Urothelium cell line (cell line): ENCODE results near the gene TACC2.
A peak's percentile ranks its signal among the peaks of the same experiment; 100 is the strongest.
"Not testable (repeated sequence)": the region's sequence is repeated elsewhere in the genome, so short reads cannot be mapped to it uniquely, and the experiment has no call there.

ENCODE experiments used
- DNase-seq: peaks from one replicate; pipeline ENCODE4 v3.0.0; 2011; ENCODE audit warnings: low spot score, mixed read lengths
- FAIRE-seq: peaks from 2 replicates; lab custom pipeline; 2011; peaks lifted over from hg19 to GRCh38; lab: Jason Lieb, UNC

The TACC2 gene

DNA sequence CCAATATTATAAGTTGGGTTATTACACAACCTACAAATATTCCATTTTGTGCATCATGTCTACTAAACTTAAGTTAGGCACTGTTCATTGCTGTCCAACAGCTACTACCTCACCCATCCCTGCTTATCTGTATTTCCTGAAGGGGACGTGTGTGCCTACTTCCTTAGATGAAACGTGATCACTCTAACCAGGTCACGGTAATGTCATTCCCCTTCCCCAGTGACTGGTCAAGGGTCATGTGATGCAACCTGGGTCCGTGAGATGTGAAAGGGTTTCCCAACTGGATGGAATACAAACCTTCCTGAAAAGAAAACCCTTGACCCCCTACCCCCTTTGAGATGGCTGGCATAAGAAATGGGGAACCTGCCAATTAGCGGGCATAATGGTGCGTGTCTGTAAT lies 12.4 kb upstream of the TACC2 start:
- no peak for DNase-seq
- peak; percentile 5 for FAIRE-seq

DNA sequence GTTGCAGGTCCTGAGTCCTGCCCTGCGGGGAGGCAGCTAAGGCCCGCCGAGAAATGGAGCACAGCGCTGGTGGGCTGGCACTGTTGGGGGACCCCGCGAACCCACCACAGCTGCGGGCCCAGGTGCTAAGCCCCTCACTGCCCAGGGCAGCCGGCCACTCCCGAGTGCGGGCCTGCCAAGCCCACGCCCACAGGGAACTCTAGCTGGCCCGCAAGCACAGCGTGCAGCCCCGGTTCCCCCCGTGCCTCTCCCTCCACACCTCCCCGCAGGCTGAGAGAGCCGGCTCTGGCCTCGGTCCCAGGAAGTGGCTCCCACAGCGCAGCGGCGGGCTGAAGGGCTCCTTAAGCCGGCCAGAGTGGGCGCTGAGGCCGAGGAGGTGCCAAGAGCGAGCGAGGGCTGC lies 10.5 kb upstream of the TACC2 start:
- FAIRE-seq (no peak), DNase-seq (no peak)

DNA sequence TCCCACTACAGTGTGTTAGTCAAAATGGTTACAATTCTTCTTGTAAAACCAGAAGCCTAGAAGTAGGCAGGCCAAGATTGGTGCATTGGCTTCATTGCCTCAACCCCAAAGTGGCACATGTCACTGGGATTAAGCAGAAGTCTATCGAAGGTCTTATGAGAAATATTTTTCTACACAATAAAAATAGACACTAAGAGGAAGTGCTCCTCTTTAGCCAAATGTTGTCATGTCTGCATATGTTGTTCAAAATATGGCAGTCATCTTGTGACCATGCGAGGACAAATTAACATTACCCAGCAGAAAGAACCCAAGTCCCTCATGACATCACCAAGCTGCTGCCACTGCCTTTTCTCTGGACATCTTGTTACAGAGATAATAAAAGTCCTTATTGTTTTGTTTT lies 7.6 kb upstream of the TACC2 start:
- no peak for FAIRE-seq
- DNase-seq: no peak

DNA sequence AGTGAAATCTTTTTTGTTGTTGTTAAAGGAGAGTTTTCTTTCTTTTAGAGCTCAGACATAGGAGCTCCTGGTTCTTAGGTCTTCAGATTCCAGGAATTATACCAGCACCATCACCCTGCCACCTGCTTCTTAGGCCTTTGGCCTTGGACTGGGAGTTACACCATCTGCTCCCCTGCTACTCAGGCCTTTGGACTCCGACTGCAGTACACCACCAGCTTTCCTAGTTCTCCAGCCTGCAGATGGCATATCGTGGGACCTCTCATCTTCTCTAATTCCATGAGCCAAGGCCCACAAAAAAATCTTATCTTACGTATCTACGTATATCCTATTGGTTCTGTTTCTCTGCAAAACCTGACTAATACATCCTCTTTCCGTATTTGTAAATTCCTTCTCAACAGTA lies 5.1 kb upstream of the TACC2 start:
- FAIRE-seq (no peak), DNase-seq (no peak)

DNA sequence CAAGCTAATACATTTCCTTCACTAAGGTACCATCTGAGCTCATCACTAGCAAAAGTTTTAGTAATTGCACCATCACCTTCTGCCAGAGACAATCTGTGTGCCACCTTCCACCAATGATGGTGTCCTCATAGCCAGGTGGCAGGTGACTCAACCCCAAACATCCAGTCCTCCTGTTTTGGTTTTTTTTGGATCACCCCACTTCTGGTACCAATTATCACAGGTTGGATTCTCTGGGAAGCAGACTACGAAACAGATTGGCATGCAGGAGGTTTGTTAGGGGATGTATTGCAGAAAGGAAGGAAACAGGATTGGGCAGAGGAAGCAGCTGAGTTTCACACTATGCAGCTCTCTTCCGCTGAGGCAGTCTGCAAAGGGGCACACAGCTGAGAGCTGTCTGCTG lies 4.5 kb upstream of the TACC2 start:
- DNase-seq (no peak), FAIRE-seq (no peak)

DNA sequence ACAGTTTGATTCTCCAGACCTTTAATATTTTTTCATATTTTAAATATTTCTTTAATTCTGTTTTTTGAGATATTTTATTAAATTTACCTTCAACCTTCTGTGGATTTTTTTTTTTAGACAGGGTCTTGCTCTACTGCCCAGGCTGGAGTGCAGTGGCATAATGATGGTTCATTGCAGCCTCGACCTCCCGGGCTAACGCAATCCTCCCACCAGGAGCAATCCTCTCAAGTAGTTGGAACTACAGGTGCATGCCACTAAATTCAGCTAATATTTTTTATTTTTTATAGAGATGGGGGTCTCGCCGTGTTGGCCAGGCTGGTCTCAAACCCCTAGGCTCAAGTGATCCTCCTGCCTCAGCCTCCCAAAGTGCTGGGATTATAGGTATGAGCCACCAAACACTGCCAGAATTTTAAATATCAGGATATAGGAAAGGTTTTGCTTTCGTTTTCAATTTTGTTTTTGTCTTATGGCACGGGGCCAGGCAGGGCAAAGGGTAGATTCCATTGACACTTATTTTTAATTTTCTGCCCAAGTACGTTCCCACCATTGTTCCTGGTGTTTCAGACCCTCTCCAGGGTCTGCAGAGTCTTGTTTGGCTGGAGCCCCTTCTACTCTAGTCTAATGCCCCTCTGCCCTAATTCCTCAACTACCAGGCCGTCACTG lies 1.2 kb downstream of the TACC2 start:
- no peak for DNase-seq
- no peak for FAIRE-seq

DNA sequence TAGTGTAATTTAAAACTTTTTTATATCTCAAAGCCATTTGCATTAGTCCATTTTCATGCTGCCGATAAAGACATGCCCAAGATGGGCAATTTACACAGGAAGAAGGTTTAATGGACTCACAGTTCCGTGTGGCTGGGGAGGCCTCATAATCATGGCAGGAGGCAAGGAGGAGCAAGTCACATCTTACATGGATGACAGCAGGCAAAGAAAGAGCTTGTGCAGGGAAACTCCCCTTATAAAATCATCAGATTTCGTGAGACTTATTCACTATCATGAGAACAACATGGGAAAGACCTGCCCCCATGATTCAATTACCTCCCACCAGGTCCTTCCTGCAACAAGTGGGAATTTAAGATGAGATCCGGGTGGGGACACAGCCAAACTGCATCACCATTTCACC lies 2.8 kb downstream of the TACC2 start:
- DNase-seq, FAIRE-seq: not testable (repeated sequence)

DNA sequence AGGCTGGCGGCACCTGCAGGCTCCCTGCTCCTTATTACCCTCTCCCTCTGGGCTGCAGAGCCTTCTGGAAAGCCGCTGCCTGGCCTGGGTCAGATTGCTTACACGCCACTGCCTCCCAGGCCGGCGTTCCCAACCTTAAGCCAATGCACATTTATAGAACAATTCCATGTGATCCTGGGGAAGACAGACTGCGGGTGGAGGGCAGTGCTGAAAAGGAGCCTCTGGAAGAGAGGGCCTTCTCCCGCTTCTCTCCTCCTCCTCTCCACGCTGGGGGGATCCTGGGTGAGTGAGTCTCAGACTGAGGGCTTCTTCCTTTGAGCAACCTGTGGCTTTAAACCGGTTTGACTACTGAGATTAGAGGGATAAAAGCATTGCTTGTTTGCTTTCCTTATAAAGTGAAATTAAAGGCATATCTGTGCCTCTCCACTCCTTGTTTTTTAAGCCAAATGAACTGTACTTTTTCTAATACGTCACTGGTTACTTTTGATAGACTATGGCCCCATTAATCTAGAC lies 5.5 kb downstream of the TACC2 start:
- no peak for FAIRE-seq
- DNase-seq: no peak

DNA sequence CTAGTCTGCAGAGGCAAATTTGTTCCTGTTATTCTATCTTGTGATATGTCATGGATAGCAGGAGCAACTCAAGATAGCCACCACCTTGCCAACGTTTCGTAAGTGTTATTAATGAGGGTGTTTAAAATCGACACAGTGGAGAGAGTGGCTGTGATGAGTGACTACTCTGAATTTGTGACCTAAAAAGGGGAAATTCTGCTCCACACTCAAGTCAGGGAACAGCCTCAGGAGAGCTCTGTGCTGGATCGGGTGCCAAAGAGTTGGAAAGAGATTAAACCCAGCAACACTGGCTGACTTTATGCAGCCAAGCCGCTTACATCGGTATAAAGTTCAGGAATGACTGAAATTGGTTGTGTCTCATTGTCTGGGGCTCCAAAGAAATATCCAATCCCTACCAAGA lies 9.5 kb downstream of the TACC2 start:
- FAIRE-seq: no peak
- no peak for DNase-seq

DNA sequence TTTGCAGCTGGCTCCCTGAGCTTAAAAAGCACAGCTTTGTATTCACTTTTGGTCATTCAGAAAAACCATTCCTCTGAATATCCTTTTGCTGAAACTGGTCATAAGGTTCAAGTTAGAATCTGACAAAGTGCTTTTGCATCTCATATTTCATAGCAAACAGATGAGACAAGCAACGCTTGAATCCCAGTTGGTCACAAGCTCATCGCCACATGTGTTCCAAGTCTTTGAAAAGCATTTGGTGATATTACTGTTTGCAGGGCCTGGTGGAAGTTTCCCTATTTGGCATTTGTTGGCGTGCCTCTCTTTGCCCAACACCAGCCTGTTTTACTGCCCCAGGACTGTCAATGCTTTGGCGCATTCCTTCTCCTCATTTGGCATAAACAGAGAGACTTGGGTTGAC lies 10.3 kb downstream of the TACC2 start:
- no peak for DNase-seq
- no peak for FAIRE-seq

DNA sequence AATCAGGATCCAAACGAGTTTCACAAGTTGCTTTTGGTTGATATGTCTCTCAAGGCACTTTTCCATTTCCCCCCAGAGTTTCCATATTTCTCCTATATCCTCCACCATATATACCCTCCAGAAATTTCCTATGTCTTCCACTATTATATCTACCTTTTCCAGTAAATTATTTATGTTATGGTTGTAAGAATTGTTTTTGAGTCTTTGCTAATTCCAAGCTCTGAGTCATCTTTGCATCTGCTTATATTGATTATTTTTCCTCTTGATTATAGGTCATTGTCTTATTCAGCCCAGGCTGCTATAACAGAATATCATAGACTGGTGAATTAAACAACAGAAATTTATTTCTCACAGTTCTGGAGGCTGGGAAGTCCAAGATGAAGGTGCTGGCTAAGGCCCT lies 12.7 kb downstream of the TACC2 start:
- no peak for FAIRE-seq
- DNase-seq: no peak

DNA sequence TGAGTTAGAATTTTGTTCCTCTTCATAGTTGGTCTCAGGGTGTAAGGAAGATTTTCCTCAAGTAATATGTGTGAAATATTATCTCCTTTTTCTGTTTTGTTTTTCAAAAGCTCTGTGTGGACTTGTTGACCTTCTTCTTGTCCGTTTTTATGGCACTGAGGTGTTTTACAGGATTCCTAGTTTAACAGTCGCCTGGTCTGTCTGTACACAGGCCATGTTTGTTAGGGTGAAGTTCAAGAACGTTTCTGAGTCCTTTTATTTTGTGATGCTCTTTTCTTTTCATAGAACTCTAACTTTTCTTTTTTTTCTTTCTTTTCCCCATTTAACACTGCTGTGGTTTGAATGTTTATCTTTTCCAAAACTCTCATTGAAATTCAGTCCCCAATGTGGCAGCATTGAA lies 18.5 kb downstream of the TACC2 start:
- no peak for FAIRE-seq

DNA sequence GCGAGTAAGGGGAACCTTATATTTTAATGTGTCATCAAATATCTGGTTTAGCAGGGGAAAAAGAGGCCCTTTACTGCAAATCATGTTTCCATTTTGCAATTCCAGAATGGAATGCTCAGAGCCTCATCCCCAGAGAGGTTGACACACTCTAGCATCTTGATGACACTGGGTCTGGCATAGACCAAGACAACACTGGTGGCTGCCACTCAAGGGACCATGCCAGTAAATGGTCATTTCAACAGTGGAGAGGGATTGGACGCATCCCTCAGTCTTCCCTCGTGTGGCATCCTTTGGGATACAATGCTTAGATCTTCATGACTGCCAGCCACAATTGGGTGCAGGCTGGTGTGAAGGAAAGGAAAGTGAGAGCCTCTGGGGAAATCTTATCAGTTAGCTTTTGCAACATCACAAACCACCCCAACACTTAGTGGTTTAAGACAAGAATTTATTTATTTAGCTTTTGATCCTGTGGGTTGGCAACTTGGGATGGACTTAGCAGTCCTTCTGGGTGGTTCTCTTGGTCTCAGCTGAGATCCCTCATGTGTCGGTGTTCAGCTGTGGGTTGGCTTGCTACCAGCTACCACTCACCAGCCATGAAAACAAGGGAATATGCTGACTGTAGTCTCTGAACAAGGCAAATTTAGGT lies 21.6 kb downstream of the TACC2 start:
- DNase-seq: no peak
- FAIRE-seq: no peak

More for the DNA sequence above, 18.5 kb downstream of the TACC2 start:
- DNase-seq: no peak

DNA sequence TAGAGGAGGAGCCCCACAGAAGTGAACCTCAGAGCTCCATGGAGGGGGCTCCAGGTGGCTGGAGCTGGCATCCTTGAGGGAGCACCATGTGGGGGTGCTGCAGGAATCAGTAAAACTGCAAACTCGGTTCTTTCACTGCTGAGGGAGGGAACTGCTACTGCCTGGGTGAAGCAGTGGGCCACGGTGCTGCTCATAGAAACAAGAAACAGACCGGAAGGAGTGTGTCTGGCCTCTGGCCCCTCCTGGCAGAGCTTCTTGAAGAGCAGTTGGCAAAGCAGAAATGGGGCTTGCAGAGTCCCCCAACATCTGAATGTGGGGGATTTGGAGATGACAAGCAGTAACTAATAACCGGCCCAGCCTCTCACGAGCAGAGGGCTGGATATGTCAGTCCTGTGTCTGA lies 23.8 kb downstream of the TACC2 start:
- no peak for DNase-seq
- FAIRE-seq: no peak

DNA sequence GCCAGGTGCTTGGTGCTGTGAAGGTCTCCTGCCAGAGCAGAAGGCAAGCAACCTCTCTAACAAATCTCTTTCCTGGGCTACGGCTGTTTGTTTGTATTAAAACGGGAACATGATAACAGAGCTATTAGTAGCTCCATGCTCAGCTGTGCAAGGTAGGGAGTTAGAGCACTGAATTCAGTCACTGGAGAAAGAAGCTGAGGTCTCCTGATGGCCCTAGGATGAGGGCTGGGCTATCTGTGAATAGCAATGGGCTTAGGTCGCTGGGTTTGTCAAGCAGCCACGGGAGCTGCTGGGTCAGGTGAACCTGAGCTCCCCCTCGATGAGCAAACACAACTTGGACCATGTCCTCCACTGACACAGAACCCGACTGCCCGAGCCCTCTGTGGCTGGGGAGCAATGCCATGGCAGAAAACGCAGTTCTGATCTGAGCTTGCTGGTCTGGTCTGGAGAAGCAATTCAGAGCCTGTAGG lies 24.4 kb downstream of the TACC2 start:
- FAIRE-seq (no peak), DNase-seq (no peak)

DNA sequence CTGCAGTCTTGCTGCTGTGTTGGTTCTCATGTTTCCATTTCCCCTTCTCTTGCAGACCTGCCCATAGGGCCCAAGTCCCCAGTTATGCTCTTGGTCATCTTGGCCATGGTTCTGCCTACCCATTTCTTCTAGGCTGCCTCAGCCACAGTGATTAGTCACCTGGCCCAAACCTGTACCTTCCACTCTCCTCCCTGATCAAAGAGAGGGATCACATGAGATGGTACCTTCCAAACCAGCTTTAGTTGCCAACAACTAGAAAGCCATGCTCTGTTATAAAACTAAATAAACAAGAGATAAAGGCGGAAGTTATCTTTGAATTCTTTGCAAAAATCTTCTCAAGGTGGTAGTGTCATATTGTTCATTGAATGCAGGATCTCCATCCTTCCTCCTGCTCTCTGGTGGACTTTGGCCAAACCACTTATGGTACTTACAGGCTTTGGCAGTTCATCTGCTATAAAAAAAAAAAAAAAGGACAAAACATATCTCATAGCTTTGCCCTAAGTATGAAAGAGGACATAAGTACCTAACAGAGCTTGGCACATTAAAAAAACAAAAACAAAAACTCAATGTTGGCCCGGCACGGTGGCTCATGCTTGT lies 25.8 kb downstream of the TACC2 start:
- DNase-seq (no peak), FAIRE-seq (no peak)

DNA sequence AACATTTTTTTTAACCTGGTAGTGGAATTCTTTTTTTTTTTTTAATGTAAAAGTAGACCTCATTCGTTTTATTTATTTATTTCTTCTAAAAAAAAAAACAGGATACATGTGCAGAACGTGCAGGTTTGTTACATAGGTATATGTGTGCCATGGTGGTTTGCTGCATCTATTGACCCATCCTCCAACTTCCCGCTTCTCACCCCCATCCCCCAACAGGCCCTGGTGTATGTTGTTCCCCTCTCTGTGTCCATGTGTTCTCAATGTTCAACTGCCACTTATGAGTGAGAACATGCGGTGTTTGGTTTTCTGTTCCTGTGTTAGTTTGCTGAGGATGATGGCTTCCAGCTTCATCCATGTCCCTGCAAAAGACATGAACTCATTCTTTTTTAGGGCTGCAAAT lies 29.0 kb downstream of the TACC2 start:
- DNase-seq, FAIRE-seq: not testable (repeated sequence)

DNA sequence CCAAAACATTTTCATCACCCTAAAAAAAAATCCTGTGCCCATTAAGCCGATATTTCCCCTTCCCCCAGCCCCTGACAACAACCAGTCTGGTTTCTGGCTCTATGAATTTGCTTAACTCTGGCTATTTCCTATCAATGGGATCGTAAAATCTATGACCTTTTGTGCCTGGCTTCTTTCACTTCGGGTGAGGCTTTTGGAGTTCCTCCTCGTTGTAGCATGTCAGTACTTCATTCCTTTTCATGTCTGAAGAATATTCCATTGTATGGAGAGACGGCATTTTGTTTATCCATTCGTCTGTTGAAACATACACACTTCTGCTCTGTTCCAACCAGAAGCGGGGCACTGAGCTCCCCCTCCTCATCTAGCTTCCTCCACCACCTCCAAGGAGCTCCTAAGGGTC lies 29.5 kb downstream of the TACC2 start:
- FAIRE-seq (no peak), DNase-seq (no peak)

DNA sequence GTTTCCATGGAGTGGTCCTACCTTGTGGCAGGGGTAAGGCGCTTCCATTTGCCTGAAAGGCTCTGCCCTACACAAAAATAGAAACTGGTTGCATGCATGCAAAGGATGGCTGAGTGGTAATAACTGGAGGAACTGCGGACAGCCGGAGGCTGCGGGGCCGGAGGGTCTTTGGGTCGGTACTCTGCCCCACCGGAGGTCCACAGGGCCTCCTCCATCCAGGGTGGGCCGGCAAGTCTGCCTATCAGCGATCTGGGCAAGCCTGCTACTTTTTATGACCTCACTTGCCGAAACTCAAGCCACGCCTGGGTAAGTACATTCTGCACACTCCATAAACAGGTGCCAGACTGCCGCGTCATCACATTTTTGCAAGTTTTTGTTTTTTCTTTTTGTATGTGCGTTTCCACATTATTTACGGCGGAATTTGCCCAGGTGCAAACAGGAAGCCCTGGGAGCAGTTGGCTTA lies 30.0 kb downstream of the TACC2 start:
- no peak for DNase-seq

DNA sequence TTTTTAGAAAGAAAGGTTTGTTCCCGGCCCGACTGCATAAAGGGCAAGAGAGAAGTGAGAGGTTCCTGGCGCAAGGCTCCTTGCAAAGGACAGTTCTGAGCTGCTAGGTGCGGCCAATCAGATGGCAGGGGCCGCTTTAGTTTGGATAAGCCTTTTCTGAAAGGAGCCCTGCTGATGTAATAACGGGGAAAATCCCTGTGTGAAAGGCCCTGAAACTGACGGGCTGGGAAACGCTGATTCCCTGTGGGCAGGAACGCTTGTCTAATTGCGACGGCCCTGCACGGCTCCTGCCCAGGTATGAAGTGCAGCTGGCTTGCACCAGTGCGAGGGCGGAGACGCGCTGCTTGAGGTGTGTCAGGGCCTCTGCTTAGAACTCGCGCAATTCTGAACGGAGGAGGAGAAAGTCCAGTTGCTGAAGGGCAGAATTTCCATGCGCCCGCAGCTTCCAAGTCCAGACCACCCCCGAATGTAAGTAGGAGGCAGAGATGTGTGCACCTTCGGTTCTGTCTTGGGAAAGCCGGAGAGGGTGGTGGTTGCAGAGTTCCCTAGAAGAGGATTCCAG lies 30.5 kb downstream of the TACC2 start:
- FAIRE-seq: no peak
- no peak for DNase-seq

More for the DNA sequence above, 30.0 kb downstream of the TACC2 start:
- FAIRE-seq: no peak

DNA sequence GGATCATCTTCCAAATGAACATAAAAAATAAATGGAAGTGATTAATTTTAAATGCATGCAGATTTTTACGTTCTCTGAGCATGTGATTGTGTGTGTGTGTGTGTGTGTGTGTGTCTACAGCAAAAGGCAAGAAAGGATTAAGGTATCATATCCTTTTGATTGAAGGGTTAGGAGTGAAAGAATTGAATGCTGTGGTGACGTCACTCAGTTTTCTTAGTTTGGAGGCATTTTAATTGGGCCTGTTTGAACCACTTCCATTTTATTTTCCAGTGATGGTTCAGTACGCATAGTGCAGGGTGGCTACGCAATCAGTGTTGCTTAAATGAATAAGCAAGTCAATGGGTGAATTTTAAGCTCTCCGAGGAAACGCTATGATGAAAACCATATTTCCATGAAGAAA lies 31.3 kb downstream of the TACC2 start:
- no peak for DNase-seq
- no peak for FAIRE-seq

DNA sequence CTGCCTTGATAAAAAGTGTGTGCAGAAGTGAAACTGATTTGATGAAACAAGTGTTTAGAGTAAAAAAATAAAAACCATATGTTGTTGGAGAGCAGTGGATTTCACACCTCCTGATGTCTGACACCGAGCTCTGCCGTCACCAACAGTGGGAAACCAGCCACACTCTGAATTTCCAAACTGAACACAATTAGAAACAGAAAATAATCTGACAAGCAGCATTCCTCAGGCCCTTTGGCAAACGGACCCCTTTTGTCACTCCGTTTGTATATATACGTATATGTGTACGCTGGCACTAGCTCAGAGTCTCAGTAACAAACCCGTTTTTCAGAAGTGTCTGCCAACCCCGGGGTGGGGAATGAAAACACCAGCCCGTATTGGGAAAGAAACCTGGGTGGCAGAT lies 32.4 kb downstream of the TACC2 start:
- no peak for FAIRE-seq

More for the DNA sequence above, 32.4 kb downstream of the TACC2 start:
- DNase-seq: no peak
